Measurements from ENCODE around the gene SACS. TPM values are rescaled to one million over a fixed set of nuclear protein-coding genes. Genes with fewer than 3 reads are reported as not detected.

Gene SACS
- total and polyA plus RNA-seq, 4 donors, result 0.50 to 7.2 (median 2.9) TPM

GRCh38 chr13:23288995-23289394 lies 144.5 kb downstream of the SACS start:
- WGBS, result 82% methylated on average over 7 of the region's 7 CpGs

More at GRCh38 chr13:23288995-23289394, 144.5 kb downstream of the SACS start:
- H3K36me3 ChIP-seq (ENCODE audit: control insufficient read depth in 4 of 4, insufficient read depth in 3 of 4, low read depth in 1 of 4, low read length in 3 of 4), result no peaks in the 10 kb centered on the region
- no peak for TF ChIP-seq HNF4G (IDR thresholded peaks at IDR 0.05)
- no peak for TF ChIP-seq REST (IDR thresholded peaks at IDR 0.05)
- no peak for TF ChIP-seq JUND (IDR thresholded peaks at IDR 0.05)
- no peak for TF ChIP-seq SP1 (IDR thresholded peaks at IDR 0.05)
- no peak for TF ChIP-seq ZBTB33 (IDR thresholded peaks at IDR 0.05)
- TF ChIP-seq EGR1 (IDR thresholded peaks at IDR 0.05; ENCODE audit: low read depth in 2 of 2), result no peak
- TF ChIP-seq NR2F2 (IDR thresholded peaks at IDR 0.05), result no peak
- TF ChIP-seq FOXA1 (IDR thresholded peaks at IDR 0.05), result no peak
- no peak for TF ChIP-seq FOXA2 (IDR thresholded peaks at IDR 0.05)
- TF ChIP-seq HNF4A (conservative IDR thresholded peaks at IDR 0.05), result no peak
- no peak for TF ChIP-seq YY1 (IDR thresholded peaks at IDR 0.05)
- TF ChIP-seq GABPA (IDR thresholded peaks at IDR 0.05 in 1 of 2, conservative IDR thresholded peaks at IDR 0.05 in 1 of 2), result no peak
- TF ChIP-seq RAD21 (IDR thresholded peaks at IDR 0.05), result no peak
- TF ChIP-seq RXRA (IDR thresholded peaks at IDR 0.05), result no peak
- no peak for TF ChIP-seq CTCF (IDR thresholded peaks at IDR 0.05; ENCODE audit: low read depth, low read length, missing input control)
- no peak for TF ChIP-seq MAX (IDR thresholded peaks at IDR 0.05)
- no peak for TF ChIP-seq ATF3 (IDR thresholded peaks at IDR 0.05)
- no peaks in the 10 kb centered on the region for H3K27me3 ChIP-seq (ENCODE audit: control insufficient read depth in 4 of 4, insufficient read depth in 4 of 4, low read length in 3 of 4)
- no peaks in the 10 kb centered on the region for H3K9me3 ChIP-seq (ENCODE audit: control insufficient read depth in 4 of 4, low read length in 3 of 4)
- H3K9ac ChIP-seq (ENCODE audit: low read depth in 1 of 2, low read length in 2 of 2), result no peak overlapping the region
- H3K4me3 ChIP-seq (ENCODE audit: low read depth in 1 of 3, low read length in 3 of 3), result no peak overlapping the region
- H3K27ac ChIP-seq (ENCODE audit: low read depth in 1 of 2, low read length in 2 of 2), result no peak overlapping the region
- no peaks in the 10 kb centered on the region for H3K4me1 ChIP-seq (ENCODE audit: control insufficient read depth in 4 of 4, insufficient read depth in 4 of 4, low read length in 3 of 4)
- no peak for DNase-seq (ENCODE audit: low spot score)

Measured in liver (tissue), 9 donors.